ENCODE measurements around the gene TXNL1.
"Not testable (repeated sequence)": the region's sequence is repeated elsewhere in the genome, so short reads cannot be mapped to it uniquely, and the experiment has no call there.

Gene TXNL1

DNA sequence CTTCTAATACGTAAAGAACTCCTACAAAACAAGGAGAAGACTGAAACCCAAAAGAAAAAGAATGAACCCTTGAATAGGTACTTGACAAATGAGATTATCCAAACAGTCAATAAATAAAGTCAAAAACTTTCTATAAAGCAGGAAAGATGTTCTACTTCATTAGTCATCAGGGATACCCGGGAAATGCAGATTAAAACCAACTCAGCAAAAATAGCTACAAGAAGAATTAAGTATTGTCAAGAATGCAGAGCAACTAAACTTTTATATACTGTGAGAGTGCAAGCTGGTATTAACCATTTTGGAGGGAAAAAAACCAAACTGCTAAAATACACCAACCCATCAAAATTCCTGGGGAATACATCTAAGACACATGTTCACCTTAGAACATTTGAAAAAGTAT lies 10.4 kb downstream of the TXNL1 start:
- no peak overlapping the region for H3K27ac Mint-ChIP-seq
- no peaks in the 10 kb centered on the region for H3K9me3 Mint-ChIP-seq
- DNase-seq (ENCODE audit: low spot score in 2 of 2), result no peak
- ATAC-seq, result no peak
- H3K4me1 Mint-ChIP-seq, result peaks cover 41% of the 10 kb centered on the region
- H3K4me3 Mint-ChIP-seq, result no peak overlapping the region
- peaks cover 78% of the 10 kb centered on the region for H3K36me3 Mint-ChIP-seq

DNA sequence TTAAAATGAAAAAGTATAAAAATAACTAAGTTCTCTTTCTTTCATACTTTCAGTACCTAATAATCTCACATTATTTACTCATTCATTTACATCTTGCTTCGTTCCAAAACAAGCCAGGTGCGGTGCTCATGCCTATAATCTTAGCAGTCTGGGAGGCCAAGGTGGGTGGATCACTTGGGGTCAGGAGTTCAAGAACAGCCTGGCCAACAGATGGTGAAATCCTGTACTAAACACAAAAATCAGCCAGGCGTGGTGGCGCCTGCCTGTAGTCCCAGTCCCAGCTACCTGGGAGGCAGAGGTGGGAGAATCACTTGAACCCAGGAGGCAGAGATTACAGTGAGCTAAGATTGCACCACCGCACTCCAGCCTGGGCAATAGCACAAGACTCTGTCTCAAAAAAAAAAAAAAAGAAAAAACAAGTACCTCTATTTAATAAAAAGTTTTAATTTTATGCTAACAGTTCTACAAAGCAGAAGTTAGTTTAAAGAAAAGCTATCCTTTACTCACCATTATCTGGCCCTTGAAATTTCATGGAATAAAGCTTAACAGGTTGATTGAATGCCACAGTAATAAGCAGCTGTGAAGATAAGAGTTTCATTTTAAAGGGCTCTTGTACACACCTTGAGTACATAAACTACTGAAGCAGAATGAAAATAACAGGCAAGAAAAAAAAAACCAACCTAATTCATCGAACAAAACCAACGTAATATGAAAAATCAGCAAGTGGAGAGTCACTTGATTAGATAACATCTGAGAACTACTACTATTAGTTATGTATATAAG lies 22.5 kb downstream of the TXNL1 start:
- peaks cover 100% of the 10 kb centered on the region for H3K36me3 Mint-ChIP-seq
- H3K27ac Mint-ChIP-seq, result no peak overlapping the region
- DNase-seq (ENCODE audit: low spot score in 2 of 2) (no peak), ATAC-seq (no peak)
- H3K4me3 Mint-ChIP-seq, result no peak overlapping the region
- H3K9me3 Mint-ChIP-seq, result no peaks in the 10 kb centered on the region
- H3K4me1 Mint-ChIP-seq, result peaks cover 6% of the 10 kb centered on the region

DNA sequence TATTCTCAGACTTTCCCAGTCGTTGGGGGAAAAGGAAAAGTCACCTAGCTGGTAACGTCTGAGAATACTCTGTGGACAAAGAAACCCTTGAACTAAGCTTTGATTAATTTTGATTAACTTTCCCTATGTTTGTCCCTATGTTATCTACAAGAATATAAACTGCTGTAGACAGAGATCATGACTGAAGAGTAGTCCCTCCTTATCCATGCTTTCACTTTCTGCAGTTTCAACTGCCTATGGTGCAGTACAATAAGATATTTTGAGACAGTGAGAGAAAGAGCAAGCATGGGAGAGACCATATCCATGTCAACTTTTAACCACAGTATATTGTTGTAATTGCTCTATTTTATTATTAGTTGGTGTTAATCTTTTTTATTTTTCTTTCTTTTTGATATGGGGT lies 31.8 kb downstream of the TXNL1 start:
- ATAC-seq (no peak), DNase-seq (ENCODE audit: low spot score in 2 of 2) (no peak)
- H3K4me3 Mint-ChIP-seq, result no peak overlapping the region
- no peaks in the 10 kb centered on the region for H3K4me1 Mint-ChIP-seq
- peaks cover 100% of the 10 kb centered on the region for H3K36me3 Mint-ChIP-seq
- no peak overlapping the region for H3K27ac Mint-ChIP-seq
- H3K9me3 Mint-ChIP-seq, result no peaks in the 10 kb centered on the region

DNA sequence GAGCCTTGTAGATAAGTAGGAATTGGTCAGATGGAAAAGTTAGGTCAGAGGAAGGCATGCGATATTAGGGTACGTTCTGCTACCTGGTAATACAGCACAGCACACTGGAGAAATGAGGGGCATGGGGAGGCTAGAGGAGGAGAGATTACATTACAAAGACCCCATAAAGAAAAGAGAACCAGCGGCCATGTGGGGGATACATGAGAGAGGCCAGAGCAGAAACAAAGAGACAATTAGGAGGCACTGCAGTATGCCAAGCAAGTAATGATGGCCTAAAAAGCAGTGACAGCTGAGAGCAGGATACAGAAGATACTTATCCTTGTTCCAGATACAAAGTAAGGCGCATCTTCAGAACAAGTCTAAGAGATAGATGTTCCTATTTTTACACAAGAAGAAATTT lies 40.0 kb downstream of the TXNL1 start:
- peaks cover 24% of the 10 kb centered on the region for H3K36me3 Mint-ChIP-seq
- no peak overlapping the region for H3K27ac Mint-ChIP-seq
- no peak overlapping the region for H3K4me3 Mint-ChIP-seq
- H3K9me3 Mint-ChIP-seq, result no peaks in the 10 kb centered on the region
- ATAC-seq (no peak), DNase-seq (ENCODE audit: low spot score in 2 of 2) (no peak)
- no peaks in the 10 kb centered on the region for H3K4me1 Mint-ChIP-seq

- no peaks in the 10 kb centered on the region for H3K4me1 Mint-ChIP-seq
- H3K36me3 Mint-ChIP-seq, result no peaks in the 10 kb centered on the region
- H3K9me3 Mint-ChIP-seq, result no peaks in the 10 kb centered on the region
- H3K4me3 Mint-ChIP-seq, result no peak overlapping the region
- H3K27ac Mint-ChIP-seq, result no peak overlapping the region
- no peak for ATAC-seq
- no peak for DNase-seq (ENCODE audit: low spot score in 2 of 2)
Measured at GRCh38 chr18:56593906-56594305, 44.5 kb downstream of the TXNL1 start.

GRCh38 chr18:56580026-56580425 lies 58.4 kb downstream of the TXNL1 start:
- ATAC-seq, result no peak
- Mint-ChIP-seq H3K36me3 (no peaks in the 10 kb centered on the region), H3K27ac (no peak overlapping the region), H3K4me3 (no peak overlapping the region), H3K4me1 (no peaks in the 10 kb centered on the region), H3K9me3 (no peaks in the 10 kb centered on the region)
- no peak for DNase-seq (ENCODE audit: low spot score in 2 of 2)

GRCh38 chr18:56579451-56579850 lies 58.9 kb downstream of the TXNL1 start:
- Mint-ChIP-seq H3K36me3 (no peaks in the 10 kb centered on the region), H3K27ac (no peak overlapping the region), H3K4me3 (no peak overlapping the region), H3K9me3 (no peaks in the 10 kb centered on the region), H3K4me1 (no peaks in the 10 kb centered on the region)
- no peak for DNase-seq (ENCODE audit: low spot score in 2 of 2)
- ATAC-seq, result no peak

DNA sequence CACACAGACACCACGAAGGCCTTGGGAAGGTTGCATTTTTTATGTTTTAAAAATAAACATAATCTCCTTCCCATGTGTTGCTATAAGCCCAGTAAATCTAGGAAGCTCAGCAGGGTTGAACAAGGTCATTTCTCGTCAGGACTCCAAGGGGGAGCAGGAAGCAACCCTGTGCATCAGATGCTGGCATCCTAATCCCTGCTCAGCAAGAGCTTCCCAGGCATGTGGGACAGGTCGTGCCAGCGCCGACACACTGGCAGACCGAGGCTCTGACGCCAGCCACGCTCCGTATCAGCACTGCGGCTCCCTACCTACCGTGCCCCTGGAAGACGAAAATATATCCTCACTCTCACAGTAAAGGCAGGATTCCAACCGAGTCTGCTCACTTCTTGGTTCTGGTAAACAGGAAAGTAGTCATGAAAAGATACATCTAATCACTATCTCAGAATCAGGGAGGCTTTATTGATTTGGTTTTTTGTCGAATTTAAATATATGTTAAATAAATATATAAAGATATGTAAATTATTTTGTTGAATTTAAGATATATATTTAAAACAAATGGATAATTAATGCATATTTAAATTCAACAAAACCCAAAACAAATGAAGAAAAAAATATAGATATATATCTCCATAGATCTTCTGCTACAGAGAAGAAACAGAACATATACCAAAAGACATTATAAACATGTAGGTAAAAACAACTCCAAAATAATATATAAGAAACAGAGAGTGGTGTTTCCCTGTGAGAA lies 61.4 kb downstream of the TXNL1 start:
- Mint-ChIP-seq H3K4me1 (no peaks in the 10 kb centered on the region), H3K4me3 (no peak overlapping the region), H3K36me3 (no peaks in the 10 kb centered on the region), H3K27ac (no peak overlapping the region), H3K9me3 (no peaks in the 10 kb centered on the region)
- ATAC-seq (no peak), DNase-seq (ENCODE audit: low spot score in 2 of 2) (no peak)

DNA sequence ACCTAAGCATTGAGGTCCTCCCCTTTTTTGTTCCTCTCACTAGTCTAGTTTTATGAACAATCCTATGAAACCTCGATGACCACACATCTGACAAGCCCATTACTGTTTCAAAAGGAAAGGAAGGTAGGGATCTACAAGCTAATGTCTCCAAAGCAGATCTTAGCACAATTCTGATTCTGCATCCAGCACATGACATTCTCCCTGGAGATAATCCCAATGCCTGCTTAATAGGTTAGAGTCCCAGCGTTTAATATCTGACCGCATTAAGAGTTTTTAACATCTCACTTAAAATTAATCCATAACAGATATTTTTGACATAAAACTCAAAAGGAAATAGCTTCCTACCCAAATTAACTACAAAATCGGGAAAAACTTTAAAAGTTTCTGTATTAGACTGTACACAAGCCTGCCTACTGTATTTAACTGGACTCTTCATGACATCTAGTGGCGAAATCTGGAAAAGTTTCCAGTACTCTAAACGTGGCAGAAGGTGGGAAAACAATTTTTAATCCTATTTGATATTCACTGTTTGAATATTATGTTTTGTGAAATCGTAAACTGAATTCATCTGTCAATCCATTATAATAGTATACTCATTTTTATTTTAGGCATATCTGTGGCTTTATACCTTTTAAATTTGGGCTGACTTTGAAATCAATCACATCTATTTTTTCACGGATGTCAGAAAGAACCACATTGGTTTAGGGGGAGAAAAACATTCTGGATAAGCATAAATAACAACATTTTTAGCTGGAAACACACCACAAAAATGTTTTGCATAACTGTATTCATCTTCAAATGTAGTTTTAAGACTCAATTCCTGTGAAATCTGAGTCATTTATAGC lies 62.4 kb downstream of the TXNL1 start:
- DNase-seq (ENCODE audit: low spot score in 2 of 2) (no peak), ATAC-seq (peak; percentile 45)
- no peak overlapping the region for H3K4me3 Mint-ChIP-seq

DNA sequence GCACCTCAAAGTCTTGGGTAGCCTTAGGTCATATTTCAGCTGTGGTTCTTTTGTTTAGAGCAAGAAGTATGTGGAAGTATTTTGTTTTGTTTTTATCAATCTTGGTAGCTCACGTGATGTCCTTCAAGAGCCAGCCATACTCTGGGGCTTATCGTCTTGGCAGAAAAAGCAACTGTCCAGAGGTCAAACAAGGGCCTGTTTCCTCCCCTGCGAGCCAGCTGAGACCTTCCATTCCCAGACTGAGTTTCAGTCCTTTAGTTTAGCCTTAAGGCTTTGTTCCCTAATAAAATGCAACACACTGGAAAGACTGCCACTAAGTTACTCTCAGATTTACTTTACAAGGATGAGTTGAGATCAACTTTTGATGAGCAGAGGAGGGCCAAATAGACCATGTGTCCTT lies 63.5 kb downstream of the TXNL1 start:
- Mint-ChIP-seq H3K27ac (no peak overlapping the region), H3K36me3 (no peaks in the 10 kb centered on the region), H3K9me3 (no peaks in the 10 kb centered on the region), H3K4me3 (no peak overlapping the region), H3K4me1 (no peaks in the 10 kb centered on the region)
- no peak for ATAC-seq
- no peak for DNase-seq (ENCODE audit: low spot score in 2 of 2)

More for the DNA sequence above, 62.4 kb downstream of the TXNL1 start:
- no peaks in the 10 kb centered on the region for H3K36me3 Mint-ChIP-seq
- no peak overlapping the region for H3K27ac Mint-ChIP-seq
- H3K4me1 Mint-ChIP-seq, result no peaks in the 10 kb centered on the region
- H3K9me3 Mint-ChIP-seq, result no peaks in the 10 kb centered on the region

DNA sequence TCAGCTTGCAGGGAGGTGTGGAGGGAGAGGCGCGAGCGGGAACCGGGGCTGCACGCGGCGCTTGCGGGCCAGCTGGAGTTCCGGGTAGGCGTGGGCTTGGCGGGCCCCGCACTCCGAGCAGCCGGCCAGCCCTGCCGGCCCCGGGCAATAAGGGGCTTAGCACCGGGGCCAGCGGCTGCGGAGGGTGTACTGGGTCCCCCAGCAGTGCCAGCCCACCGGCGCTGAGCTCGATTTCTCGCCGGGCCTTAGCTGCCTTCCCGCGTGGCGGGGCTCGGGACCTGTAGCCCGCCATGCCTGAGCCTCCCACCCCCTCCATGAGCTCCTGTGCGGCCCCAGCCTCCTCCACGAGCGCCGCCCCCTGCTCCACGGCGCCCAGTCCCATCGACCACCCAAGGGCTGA lies 66.1 kb downstream of the TXNL1 start:
- not testable (repeated sequence) for H3K9me3 Mint-ChIP-seq; H3K27ac Mint-ChIP-seq; H3K36me3 Mint-ChIP-seq; DNase-seq (ENCODE audit: low spot score in 2 of 2); H3K4me3 Mint-ChIP-seq; H3K4me1 Mint-ChIP-seq; ATAC-seq

- no peaks in the 10 kb centered on the region for H3K9me3 Mint-ChIP-seq
- H3K4me3 Mint-ChIP-seq, result no peak overlapping the region
- ATAC-seq (no peak), DNase-seq (ENCODE audit: low spot score in 2 of 2) (no peak)
- no peaks in the 10 kb centered on the region for H3K4me1 Mint-ChIP-seq
- H3K27ac Mint-ChIP-seq, result no peak overlapping the region
- no peaks in the 10 kb centered on the region for H3K36me3 Mint-ChIP-seq
Measured at GRCh38 chr18:56570978-56571377, 67.4 kb downstream of the TXNL1 start.

DNA sequence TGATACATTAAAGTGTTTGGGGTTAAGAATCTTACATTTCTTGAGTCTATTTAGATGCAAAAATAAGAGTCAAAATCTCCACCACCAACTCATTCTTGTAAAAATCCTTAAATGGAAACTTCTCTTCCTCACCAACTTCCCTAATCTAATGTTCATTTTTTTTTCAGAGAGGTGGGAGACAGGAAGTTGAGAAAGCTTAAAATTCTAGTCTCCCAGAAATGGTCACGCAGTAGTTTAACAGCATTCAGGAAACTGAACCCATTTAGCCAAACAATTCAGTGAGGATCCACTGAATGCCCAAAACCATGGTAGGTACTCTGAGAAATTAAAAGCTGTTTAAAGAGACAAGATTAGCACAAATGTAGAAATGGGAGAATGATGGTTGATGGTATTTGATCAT lies 69.0 kb downstream of the TXNL1 start:
- no peak overlapping the region for H3K4me3 Mint-ChIP-seq

DNA sequence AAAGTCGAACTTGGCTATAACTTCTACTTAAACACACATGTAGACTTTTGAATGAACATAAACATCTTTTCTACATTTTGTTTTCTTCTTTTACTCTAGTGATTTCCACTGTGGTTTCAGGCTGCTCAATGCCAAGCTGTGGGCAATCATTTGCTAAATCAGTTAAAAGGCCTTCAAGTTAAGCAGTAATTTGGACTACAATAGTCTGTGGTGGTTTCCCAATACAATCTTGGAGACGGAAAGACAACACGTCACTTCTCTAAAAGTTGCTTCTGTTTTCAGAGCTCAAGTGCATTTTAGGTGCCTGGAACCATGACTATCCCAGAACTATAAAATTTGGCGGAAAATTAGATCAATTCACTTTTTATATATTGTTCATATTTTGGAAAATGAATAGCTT lies 69.4 kb downstream of the TXNL1 start:
- H3K4me3 Mint-ChIP-seq, result no peak overlapping the region
- ATAC-seq (no peak), DNase-seq (ENCODE audit: low spot score in 2 of 2) (no peak)
- no peaks in the 10 kb centered on the region for H3K9me3 Mint-ChIP-seq
- H3K36me3 Mint-ChIP-seq, result no peaks in the 10 kb centered on the region
- no peak overlapping the region for H3K27ac Mint-ChIP-seq
- H3K4me1 Mint-ChIP-seq, result no peaks in the 10 kb centered on the region

More for the DNA sequence above, 69.0 kb downstream of the TXNL1 start:
- Mint-ChIP-seq H3K36me3 (no peaks in the 10 kb centered on the region), H3K27ac (no peak overlapping the region), H3K4me1 (no peaks in the 10 kb centered on the region), H3K9me3 (no peaks in the 10 kb centered on the region)
- no peak for DNase-seq (ENCODE audit: low spot score in 2 of 2)
- ATAC-seq, result no peak

DNA sequence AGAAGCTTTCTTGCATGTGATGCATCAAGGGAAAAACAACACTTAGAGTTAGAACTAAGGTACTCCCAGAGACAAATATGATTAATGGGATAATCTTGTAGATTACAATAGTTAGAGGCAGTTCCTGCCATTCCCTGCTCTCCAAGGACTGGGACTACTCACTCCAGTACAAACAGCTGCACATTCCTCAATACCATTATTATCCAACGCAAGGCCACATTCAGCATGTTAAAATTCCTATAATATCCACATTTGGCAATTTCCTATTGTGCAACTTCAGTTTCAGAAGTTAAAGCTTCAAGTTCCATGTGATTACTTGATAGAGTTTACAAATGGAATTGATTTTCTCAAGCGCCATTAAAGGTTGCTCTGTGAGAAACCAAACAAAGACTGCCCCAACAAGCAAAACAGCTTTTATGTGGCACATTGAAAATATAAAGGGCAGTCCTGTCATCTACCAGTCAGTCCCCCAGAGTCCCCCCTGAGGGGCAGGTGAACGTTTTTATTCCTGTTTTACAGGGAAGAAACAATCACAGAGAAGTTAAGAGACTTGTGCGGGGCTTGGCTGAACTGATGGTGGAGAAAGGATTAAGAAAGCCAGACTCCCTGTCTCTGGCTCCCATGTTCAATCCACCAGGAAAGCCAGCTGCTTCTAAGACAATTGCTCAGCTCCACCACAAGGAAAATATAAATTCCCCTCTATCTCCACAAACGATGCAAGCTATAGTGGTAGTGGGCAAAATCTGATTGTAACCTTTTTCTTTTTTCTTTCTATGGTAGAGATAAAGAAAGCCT lies 72.6 kb downstream of the TXNL1 start:
- no peak overlapping the region for H3K27ac Mint-ChIP-seq
- DNase-seq (ENCODE audit: low spot score in 2 of 2) (no peak), ATAC-seq (no peak)
- H3K9me3 Mint-ChIP-seq, result no peaks in the 10 kb centered on the region
- H3K4me3 Mint-ChIP-seq, result no peak overlapping the region
- no peaks in the 10 kb centered on the region for H3K36me3 Mint-ChIP-seq
- no peaks in the 10 kb centered on the region for H3K4me1 Mint-ChIP-seq

Data from stimulated activated effector memory CD8-positive, alpha-beta T cell treated with anti-CD3 and anti-CD28 coated beads, Interleukin-12 subunit alpha, Interleukin-12 subunit beta, amount 100 ng/mL, for 72 hours (primary cell).